Cardiac septum (tissue), 1 donor: ENCODE measurements around the gene COQ4. TPM values are rescaled to one million over a fixed set of nuclear protein-coding genes. Genes with fewer than 3 reads are reported as not detected.

Experiments used
- DNase-seq: peaks from one replicate; pipeline ENCODE4 v3.0.0-alpha.2; 2020; ENCODE audit warnings: low spot score
- intact Hi-C: fragments of 100-400 bp; cut with DNase I; formaldehyde crosslinking; loops from one replicate; pipeline ENCODE4 v1.14.0; 2022
- total RNA-seq: library from RNA; stranded (reverse); fragmentation: NEBNext Ultra II Directional; extraction: Animal tissue kit (Norgen Biotek cat#: 25700); gene quantifications from one replicate; pipeline ENCODE4 v1.2.1, GENCODE V29; 2021
- donor health status: DM: no; HTN: no; CAD: no.

The COQ4 gene
- total RNA-seq, 1 donor from 2014 or later: 25.9 TPM

- no peak for DNase-seq
- intact Hi-C loops: loop anchor here (5.0 kb wide), 1 partner anchor 120 kb away; no protein-coding TSS in a partner anchor
Measured at GRCh38 chr9:128297221-128297773, 25.3 kb upstream of the COQ4 start.

GRCh38 chr9:128298535-128299482, 23.8 kb upstream of the COQ4 start:
- intact Hi-C loops: loop anchor here (5.0 kb wide), 1 partner anchor 118 kb away; no protein-coding TSS in a partner anchor
- no peak for DNase-seq

- intact Hi-C loops: no loop called here
- DNase-seq: no peak
Measured at GRCh38 chr9:128304136-128304970, 18.3 kb upstream of the COQ4 start.

- intact Hi-C loops: no loop called here
Measured at GRCh38 chr9:128304971-128305288, 17.7 kb upstream of the COQ4 start.

GRCh38 chr9:128309551-128309950, 13.1 kb upstream of the COQ4 start:
- intact Hi-C loops: no loop called here
- no peak for DNase-seq

More at GRCh38 chr9:128304971-128305288, 17.7 kb upstream of the COQ4 start:
- no peak for DNase-seq

DNA sequence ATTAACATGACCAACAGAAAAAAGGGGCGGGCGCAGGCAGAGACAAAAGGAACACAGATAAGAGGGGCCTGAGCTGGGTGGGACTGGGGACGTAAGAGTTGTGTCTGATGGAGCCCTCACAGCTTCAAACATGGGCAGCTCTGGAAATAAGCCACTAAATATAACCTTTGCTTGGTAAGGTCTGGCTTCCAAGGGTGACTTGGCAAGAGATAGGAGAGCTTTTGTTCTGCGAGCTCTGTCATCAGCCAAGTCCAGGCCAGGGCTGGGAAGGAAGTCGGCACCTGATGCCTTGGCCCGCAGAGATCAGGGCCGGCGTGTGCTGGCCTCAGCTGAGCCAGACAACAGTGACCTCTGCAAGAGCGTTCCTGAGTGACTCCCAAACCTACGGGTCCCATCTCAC, 12.2 kb upstream of the COQ4 start:
- intact Hi-C loops: no loop called here
- DNase-seq: no peak

GRCh38 chr9:128314697-128315096, 7.9 kb upstream of the COQ4 start:
- intact Hi-C loops: no loop called here
- DNase-seq: no peak

DNA sequence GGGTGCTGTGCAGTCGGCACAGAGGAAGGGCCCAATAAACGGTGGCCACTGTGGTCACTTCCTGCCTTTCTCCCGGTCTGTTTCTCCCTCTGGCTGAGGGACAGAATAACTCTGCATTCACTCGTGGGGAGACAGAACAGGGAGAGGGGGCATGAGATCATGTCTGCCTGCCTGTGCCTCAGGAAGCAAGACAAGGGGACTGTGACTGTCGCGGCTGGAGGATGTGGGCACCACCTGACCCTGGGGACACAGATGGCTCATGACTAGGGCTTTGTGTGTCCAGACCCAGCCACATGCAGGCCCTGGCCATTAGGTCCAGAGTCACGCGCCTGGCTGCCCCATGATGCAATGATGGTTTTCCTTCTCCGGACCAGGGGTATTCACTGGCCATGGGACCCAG, 6.2 kb upstream of the COQ4 start:
- intact Hi-C loops: no loop called here
- no peak for DNase-seq

GRCh38 chr9:128317629-128318028, 5.0 kb upstream of the COQ4 start:
- intact Hi-C loops: no loop called here

DNA sequence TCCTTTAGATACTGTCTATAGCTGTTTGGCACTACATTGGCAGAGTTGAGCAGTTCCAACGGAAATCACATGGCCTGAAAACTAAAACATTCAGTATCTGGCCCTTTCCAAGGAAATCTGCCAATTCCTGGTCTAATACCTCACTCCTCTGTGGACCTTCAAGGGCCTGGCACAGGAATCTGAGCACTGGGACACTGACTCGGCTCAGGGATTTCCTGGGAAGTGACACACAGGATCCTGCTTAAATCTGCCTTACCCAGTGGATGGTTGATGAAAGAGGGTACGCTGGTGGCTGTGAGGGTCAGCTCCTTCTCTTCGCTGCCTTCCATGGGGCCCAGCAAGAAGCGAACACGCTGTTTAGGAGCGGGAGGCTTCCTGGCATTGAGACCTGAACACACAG, 1.3 kb upstream of the COQ4 start:
- no peak for DNase-seq
- intact Hi-C loops: loop anchor here (5.0 kb wide), 1 partner anchor 44 kb away; the partner anchor contains the start of genes GOLGA2 and SWI5

More at GRCh38 chr9:128317629-128318028, 5.0 kb upstream of the COQ4 start:
- no peak for DNase-seq

GRCh38 chr9:128321879-128322403, 698 bp upstream of the COQ4 start:
- DNase-seq: no peak
- intact Hi-C loops: loop anchor here (5.0 kb wide), 1 partner anchor 45 kb away; the partner anchor contains the start of genes GOLGA2 and SWI5

DNA sequence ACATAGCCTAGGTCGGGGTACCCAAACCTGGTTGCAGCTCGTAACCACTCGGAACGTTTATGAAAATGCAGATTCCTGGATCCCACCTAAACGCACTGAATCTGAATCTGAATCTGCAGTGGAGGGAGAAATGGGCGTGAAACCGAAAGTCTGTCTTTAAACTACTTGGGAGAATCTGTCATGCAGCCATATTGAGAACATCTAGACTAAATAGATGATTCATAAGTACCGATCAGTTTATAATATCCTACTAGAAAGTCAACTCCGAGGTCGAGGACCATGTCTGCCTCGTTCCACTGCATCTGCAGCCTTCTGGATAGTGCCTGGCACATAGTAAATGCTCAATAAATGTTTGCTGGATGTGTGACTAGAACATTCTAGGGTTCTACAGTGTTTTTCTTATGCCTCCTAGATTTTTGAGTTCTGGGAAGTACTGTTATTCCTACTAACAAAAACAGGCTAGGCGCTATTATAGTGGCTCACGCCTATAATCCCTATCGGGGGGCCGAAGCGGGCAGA, 632 bp downstream of the COQ4 start:
- DNase-seq: no peak
- intact Hi-C loops: loop anchor here (5.0 kb wide), 1 partner anchor 46 kb away; the partner anchor contains the start of genes GOLGA2 and SWI5

GRCh38 chr9:128323791-128324190, 1.2 kb downstream of the COQ4 start:
- intact Hi-C loops: loop anchor here (5.0 kb wide), 1 partner anchor 46 kb away; the partner anchor contains the start of genes GOLGA2 and SWI5
- no peak for DNase-seq

- intact Hi-C loops: loop anchor here (5.0 kb wide), 1 partner anchor 47 kb away; the partner anchor contains the start of genes GOLGA2 and SWI5
- DNase-seq: no peak
Measured at GRCh38 chr9:128324401-128324800, 1.8 kb downstream of the COQ4 start.

GRCh38 chr9:128325629-128326028, 3.0 kb downstream of the COQ4 start:
- DNase-seq: no peak
- intact Hi-C loops: no loop called here

DNA sequence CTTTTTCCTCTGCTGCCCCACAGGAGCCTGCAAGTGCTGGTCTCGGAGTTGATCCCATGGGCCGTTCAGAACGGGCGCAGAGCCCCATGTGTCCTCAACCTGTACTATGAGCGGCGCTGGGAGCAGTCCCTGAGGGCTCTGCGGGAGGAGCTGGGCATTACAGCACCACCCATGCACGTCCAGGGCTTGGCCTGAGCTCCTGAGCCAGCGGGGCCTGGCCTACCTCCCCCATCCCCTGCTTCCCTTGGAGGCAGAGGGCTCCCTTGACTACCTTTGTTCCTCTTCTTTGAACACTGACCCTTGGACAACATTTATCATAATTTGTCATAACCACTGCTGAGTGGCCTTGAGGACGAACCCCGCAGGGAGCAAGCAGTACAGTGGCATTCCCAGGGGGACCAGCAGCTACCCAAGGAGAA, 10.8 kb downstream of the COQ4 start:
- intact Hi-C loops: no loop called here
- no peak for DNase-seq

DNA sequence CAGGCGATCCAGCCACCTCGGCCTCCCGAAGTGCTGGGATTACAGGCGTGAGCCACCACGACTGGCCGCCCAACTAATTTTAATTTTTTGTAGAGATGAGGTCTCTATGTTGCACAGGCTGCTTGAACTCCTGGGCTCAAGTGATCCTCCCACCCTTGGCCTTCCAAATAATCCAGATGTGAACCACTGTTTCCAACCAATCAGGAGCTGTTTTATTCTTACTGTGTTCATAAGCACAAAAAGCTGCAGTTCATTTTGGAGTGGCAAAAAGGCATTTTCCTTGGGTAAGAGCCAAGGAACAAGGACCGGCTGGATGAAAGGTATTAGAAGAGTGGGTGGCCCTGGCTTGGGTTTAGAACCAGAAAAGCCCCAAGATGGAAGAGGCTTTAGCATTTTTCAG, 12.5 kb downstream of the COQ4 start:
- intact Hi-C loops: no loop called here
- DNase-seq: no peak

DNA sequence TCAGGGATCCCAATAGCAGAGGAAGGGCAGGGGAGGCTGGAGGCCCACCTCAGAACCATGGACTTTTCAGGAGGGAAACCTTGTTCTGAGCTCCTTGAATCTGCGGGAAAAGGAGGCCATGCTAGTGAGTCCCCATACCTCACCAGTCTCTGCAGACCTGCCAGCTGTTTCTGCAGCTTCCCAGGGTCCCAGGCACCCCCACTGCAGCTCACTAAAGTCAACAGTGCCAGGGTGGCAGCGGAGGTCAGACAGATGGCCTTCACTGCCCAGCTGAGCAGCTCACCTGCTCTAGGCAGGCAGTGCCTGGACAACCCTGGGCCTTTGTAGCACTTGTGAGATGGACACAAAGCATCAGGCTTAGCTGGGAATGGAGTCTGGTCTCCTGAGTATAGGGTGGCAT, 13.3 kb downstream of the COQ4 start:
- intact Hi-C loops: no loop called here
- DNase-seq: no peak

DNA sequence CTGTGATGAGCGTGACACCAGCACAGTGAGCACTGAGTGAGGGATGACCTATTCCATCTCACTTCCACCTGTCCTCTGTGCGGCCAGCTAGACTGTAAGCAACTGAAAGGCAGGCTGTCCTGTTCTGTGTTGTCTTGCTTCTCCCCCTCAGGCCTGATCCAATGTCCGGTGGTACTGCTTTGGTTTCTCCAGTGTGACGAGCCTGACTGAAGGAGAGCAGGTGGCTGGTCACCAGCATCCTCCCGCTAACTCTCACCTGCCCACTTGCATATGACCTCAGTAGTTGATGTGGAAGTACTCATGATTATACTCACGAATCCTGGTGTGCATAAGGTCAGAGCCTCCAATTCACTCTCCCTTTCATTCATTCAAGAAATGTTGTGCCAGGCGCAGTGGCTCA, 15.3 kb downstream of the COQ4 start:
- no peak for DNase-seq
- intact Hi-C loops: no loop called here
